ENCODE measurements around the gene CYP2W1. TPM values are rescaled to one million over a fixed set of nuclear protein-coding genes. Genes with fewer than 3 reads are reported as not detected.
A peak's percentile ranks its signal among the peaks of the same experiment; 100 is the strongest.

CYP2W1 gene
- total RNA-seq, 4 donors from 2014 or later, result 0.41 to 0.95 TPM; not detected in 2

GRCh38 chr7:964401-965231 is 18.4 kb upstream of the CYP2W1 start:
- peaks cover 0 to 27% (median 12%) of the 10 kb centered on the region in 4 donors for H3K36me3 ChIP-seq
- no peak for TF ChIP-seq CTCF (IDR thresholded peaks at IDR 0.05)
- peak in 2 of 3 donors; percentile 26 to 35 for TF ChIP-seq POLR2AphosphoS5 (IDR thresholded peaks at IDR 0.05)
- TF ChIP-seq POLR2A (IDR thresholded peaks at IDR 0.05), result peak; percentile 14
- TF ChIP-seq EP300 (IDR thresholded peaks at IDR 0.05; ENCODE audit: low read depth), result no peak
- in situ Hi-C loops (cut with MboI; ENCODE audit: low pct_ligation_motif_present in 1 of 4, low pct_unique_long_range_greater_than_20kb in 1 of 4, low sequenced_read_pairs in 3 of 4), result no loop called here
- WGBS, 2 donors (ENCODE audit: low coverage in 1 of 2), result 23 to 48% methylated on average over 11 to 25 of the region's 27 CpGs
- H3K9me3 ChIP-seq, result no peaks in the 10 kb centered on the region
- intact Hi-C loops (cut with DNase I; ENCODE audit: low total_unique reads), result no loop called here
- peaks cover 19 to 31% (median 27%) of the 10 kb centered on the region in 4 donors for H3K4me1 ChIP-seq
- H3K4me3 ChIP-seq, result no peak overlapping the region
- H3K27me3 ChIP-seq, result no peaks in the 10 kb centered on the region
- peak overlapping the region; percentile 71 to 89 (median 75) for H3K27ac ChIP-seq
- DNase-seq, result no peak

- Histone ChIP-seq H3K9me3 (no peaks in the 10 kb centered on the region), H3K27me3 (no peaks in the 10 kb centered on the region), H3K27ac (peak overlapping the region in 1 of 4 donors; percentile 89), H3K36me3 (peaks cover 0 to 31% (median 12%) of the 10 kb centered on the region in 4 donors), H3K4me1 (peaks cover 19 to 31% (median 27%) of the 10 kb centered on the region in 4 donors), H3K4me3 (no peak overlapping the region)
- in situ Hi-C loops (cut with MboI; ENCODE audit: low pct_ligation_motif_present in 1 of 4, low pct_unique_long_range_greater_than_20kb in 1 of 4, low sequenced_read_pairs in 3 of 4) (no loop called here), intact Hi-C loops (cut with DNase I; ENCODE audit: low total_unique reads) (no loop called here)
- DNase-seq, result no peak
- TF ChIP-seq POLR2A (IDR thresholded peaks at IDR 0.05) (no peak), POLR2AphosphoS5 (IDR thresholded peaks at IDR 0.05) (no peak), CTCF (IDR thresholded peaks at IDR 0.05) (no peak), EP300 (IDR thresholded peaks at IDR 0.05; ENCODE audit: low read depth) (no peak)
- WGBS, 2 donors (ENCODE audit: low coverage in 1 of 2), result 84 to 87% methylated on average over 12 to 22 of the region's 22 CpGs
Observed at GRCh38 chr7:966291-967069, 16.5 kb upstream of the CYP2W1 start.

GRCh38 chr7:967361-968082 is 15.5 kb upstream of the CYP2W1 start:
- WGBS, 2 donors (ENCODE audit: low coverage in 1 of 2), result 88 to 93% methylated on average over 5 to 39 of the region's 39 CpGs
- Histone ChIP-seq H3K4me1 (peaks cover 19 to 33% (median 27%) of the 10 kb centered on the region in 4 donors), H3K27me3 (no peaks in the 10 kb centered on the region), H3K9me3 (no peaks in the 10 kb centered on the region), H3K27ac (no peak overlapping the region), H3K4me3 (no peak overlapping the region), H3K36me3 (peaks cover 0 to 41% (median 18%) of the 10 kb centered on the region in 4 donors)
- TF ChIP-seq POLR2A (IDR thresholded peaks at IDR 0.05), result no peak
- TF ChIP-seq POLR2AphosphoS5 (IDR thresholded peaks at IDR 0.05), result no peak
- TF ChIP-seq CTCF (IDR thresholded peaks at IDR 0.05), result no peak
- TF ChIP-seq EP300 (IDR thresholded peaks at IDR 0.05; ENCODE audit: low read depth), result no peak
- in situ Hi-C loops (cut with MboI; ENCODE audit: low pct_ligation_motif_present in 1 of 4, low pct_unique_long_range_greater_than_20kb in 1 of 4, low sequenced_read_pairs in 3 of 4), result no loop called here
- intact Hi-C loops (cut with DNase I; ENCODE audit: low total_unique reads), result no loop called here
- DNase-seq, result no peak

Data from transverse colon (tissue), 4 donors.